Measurements from ENCODE around the gene APIP.

The APIP gene

GRCh38 chr11:34839969-34840368 lies 76.2 kb downstream of the APIP start:
- H3K27ac ChIP-seq: no peak overlapping the region
- TF ChIP-seq CTCF (conservative IDR thresholded peaks at IDR 0.05): no peak

- H3K27ac ChIP-seq: no peak overlapping the region
- TF ChIP-seq CTCF (conservative IDR thresholded peaks at IDR 0.05): no peak
Observed at GRCh38 chr11:34836958-34837856, 79.0 kb downstream of the APIP start.

- H3K27ac ChIP-seq: no peak overlapping the region
- no peak for TF ChIP-seq CTCF (conservative IDR thresholded peaks at IDR 0.05)
Observed at GRCh38 chr11:34833602-34834001, 82.6 kb downstream of the APIP start.

All from VCaP (cell line).